HL-60 (cell line): ENCODE data around the gene AK5.

ENCODE experiments used
- DNase-seq, 2 experiments: peaks; one replicate each; pipeline ENCODE4 v3.0.0-alpha.2; 2010 to 2020; ENCODE audit warnings: low read depth in 1 of 2, low spot score in 1 of 2
- H3K27ac ChIP-seq: fragments of 250-450 bp; sonication (Bioruptor Pico); replicated peaks from 2 replicates; pipeline ENCODE4 v1.5.1; 2020; ENCODE audit warnings: mild to moderate bottlenecking, moderate library complexity
- H3K27me3 ChIP-seq: fragments of 250-450 bp; sonication (Bioruptor Pico); 2 replicates; pipeline ENCODE4 v1.5.1; 2021; ENCODE audit warnings: mild to moderate bottlenecking, moderate library complexity; ENCODE audit not compliant: insufficient read depth, poor library complexity, severe bottlenecking
- H3K4me3 ChIP-seq: replicated peaks from 2 replicates; pipeline ENCODE4 v1.5.1; 2011; ENCODE audit warnings: mild to moderate bottlenecking, control low read depth, low read length; ENCODE audit not compliant: insufficient read depth
- GABPA ChIP-seq: IDR thresholded peaks from 2 replicates; pipeline ENCODE4 v1.6.1; 2012; ENCODE audit warnings: low read depth
- POLR2AphosphoS5 ChIP-seq: IDR thresholded peaks from 2 replicates; pipeline ENCODE4 v1.6.1; 2012; ENCODE audit warnings: low read depth
- SPI1 ChIP-seq: IDR thresholded peaks from 2 replicates; pipeline ENCODE4 v1.6.1; 2012; ENCODE audit warnings: low read depth, mild to moderate bottlenecking, borderline replicate concordance
- TF ChIP-seq, protein P1 (sequence below): IDR thresholded peaks from one replicate; pipeline ENCODE4 v1.5.1; 2011; ENCODE audit warnings: low read length, control low read depth, inconsistent platforms; ENCODE audit not compliant: insufficient read depth
- TF ChIP-seq, protein P2 (sequence below): IDR thresholded peaks from 2 replicates; pipeline ENCODE4 v1.6.1; 2012; ENCODE audit warnings: low read depth; ENCODE audit not compliant: insufficient replicate concordance

Gene AK5

DNA sequence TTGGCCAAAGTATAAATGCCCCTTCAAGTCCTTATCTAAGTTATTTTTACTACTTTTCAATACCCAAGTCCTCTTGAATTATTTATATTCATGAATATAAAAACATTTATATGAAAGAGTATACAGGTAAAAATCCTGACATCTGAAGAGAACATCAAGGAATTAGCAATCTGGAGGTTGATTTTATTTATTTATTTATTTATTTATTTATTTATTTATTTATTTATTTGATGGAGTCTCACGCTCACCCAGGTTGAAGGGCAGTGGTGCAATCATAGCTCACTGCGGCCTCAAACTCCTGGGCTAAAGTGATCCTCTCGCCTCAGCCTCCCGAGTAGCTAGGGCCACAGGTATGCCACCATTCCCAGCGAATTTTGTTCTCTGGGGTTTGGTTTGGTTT, 307.4 kb downstream of the AK5 start:
- Histone ChIP-seq H3K27me3 (no peaks in the 10 kb centered on the region), H3K4me3 (no peak overlapping the region), H3K27ac (no peak overlapping the region)
- DNase-seq: no peak
- no peak for TF ChIP-seq SPI1
- TF ChIP-seq POLR2AphosphoS5: no peak
- TF ChIP-seq, protein P1, sequence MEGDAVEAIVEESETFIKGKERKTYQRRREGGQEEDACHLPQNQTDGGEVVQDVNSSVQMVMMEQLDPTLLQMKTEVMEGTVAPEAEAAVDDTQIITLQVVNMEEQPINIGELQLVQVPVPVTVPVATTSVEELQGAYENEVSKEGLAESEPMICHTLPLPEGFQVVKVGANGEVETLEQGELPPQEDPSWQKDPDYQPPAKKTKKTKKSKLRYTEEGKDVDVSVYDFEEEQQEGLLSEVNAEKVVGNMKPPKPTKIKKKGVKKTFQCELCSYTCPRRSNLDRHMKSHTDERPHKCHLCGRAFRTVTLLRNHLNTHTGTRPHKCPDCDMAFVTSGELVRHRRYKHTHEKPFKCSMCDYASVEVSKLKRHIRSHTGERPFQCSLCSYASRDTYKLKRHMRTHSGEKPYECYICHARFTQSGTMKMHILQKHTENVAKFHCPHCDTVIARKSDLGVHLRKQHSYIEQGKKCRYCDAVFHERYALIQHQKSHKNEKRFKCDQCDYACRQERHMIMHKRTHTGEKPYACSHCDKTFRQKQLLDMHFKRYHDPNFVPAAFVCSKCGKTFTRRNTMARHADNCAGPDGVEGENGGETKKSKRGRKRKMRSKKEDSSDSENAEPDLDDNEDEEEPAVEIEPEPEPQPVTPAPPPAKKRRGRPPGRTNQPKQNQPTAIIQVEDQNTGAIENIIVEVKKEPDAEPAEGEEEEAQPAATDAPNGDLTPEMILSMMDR: no peak
- TF ChIP-seq, protein P2, sequence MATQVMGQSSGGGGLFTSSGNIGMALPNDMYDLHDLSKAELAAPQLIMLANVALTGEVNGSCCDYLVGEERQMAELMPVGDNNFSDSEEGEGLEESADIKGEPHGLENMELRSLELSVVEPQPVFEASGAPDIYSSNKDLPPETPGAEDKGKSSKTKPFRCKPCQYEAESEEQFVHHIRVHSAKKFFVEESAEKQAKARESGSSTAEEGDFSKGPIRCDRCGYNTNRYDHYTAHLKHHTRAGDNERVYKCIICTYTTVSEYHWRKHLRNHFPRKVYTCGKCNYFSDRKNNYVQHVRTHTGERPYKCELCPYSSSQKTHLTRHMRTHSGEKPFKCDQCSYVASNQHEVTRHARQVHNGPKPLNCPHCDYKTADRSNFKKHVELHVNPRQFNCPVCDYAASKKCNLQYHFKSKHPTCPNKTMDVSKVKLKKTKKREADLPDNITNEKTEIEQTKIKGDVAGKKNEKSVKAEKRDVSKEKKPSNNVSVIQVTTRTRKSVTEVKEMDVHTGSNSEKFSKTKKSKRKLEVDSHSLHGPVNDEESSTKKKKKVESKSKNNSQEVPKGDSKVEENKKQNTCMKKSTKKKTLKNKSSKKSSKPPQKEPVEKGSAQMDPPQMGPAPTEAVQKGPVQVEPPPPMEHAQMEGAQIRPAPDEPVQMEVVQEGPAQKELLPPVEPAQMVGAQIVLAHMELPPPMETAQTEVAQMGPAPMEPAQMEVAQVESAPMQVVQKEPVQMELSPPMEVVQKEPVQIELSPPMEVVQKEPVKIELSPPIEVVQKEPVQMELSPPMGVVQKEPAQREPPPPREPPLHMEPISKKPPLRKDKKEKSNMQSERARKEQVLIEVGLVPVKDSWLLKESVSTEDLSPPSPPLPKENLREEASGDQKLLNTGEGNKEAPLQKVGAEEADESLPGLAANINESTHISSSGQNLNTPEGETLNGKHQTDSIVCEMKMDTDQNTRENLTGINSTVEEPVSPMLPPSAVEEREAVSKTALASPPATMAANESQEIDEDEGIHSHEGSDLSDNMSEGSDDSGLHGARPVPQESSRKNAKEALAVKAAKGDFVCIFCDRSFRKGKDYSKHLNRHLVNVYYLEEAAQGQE: no peak
- TF ChIP-seq GABPA: no peak

DNA sequence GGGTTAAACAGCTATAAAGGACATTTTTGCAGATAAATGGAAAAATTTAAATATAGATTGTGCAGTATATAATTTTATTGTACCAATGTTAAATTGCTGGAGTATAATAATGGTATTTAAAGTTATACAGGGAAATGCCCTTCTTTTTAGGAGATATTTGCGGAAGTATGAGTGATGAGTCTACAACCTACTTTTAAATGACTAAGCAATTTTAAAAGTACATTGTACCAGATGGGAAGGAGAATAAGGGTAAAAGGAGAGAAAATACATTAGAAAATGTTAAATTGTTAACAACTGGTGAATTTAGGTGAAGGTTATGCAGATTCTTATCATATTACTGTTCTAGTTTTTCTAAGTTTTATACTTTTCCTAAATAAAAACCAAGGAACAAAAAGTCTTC, 308.8 kb downstream of the AK5 start:
- TF ChIP-seq SPI1 (no peak), POLR2AphosphoS5 (no peak)
- Histone ChIP-seq H3K4me3 (no peak overlapping the region), H3K27me3 (no peaks in the 10 kb centered on the region), H3K27ac (peak overlapping the region; percentile 65)
- DNase-seq: no peak

DNA sequence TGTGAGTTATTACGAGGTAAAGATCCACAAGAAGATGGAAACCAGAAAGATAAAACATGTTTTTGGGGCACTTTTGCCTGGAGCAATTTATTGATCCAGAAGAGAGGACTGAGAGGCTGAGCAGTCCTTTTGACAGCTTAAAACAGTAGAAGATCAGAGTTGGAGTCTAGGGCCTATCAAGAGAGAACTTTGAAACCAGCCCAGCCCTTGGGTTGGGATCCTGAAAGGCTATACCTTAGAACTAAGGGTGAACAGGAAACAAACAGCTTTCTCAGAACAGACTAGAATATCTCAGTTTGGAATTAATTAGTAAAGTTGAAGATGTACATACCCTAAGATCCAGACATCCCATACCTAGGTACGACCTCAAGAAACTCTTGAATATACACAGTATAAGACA, 311.1 kb downstream of the AK5 start:
- no peak for TF ChIP-seq POLR2AphosphoS5
- TF ChIP-seq, protein P1: no peak
- TF ChIP-seq GABPA: no peak
- TF ChIP-seq, protein P2: no peak
- no peak for TF ChIP-seq SPI1
- H3K27me3 ChIP-seq: no peaks in the 10 kb centered on the region
- no peak overlapping the region for H3K4me3 ChIP-seq
- no peak for DNase-seq
- H3K27ac ChIP-seq: 0 out of 2 replicates have a peak overlapping the region, but pooled peaks have one; percentile 3

DNA sequence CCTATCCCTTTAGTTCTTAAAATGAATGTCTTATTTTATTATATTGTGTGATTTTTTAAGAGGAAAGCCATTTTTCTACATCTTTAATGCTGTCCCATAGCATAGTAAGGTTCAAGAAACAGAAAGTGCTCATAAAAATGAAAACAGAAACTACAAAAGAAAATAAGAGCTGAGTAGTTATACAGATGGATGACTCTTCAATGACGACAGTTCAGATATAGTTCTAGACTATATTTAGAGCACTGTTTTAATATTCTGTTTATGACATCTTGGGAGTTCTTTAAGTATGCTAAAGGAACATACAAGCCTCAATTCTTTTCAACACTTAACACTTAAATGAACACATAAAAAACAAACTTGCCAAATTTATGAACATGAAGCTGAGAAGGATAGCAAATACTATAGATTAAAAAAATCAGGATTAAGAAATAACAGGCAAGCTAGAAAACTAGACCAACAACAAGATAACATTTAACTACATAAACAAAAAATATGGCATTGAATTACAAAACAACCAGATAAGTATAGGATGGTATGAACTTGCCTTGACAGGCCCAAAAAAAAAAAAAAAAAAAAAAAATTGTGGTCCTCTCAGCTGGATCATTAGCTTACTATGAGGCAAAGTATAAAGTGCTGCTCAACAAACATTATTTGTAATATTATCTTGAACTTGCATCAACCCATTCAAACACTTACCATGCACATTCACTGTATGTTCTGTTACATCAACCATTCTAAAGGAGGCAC, 312.7 kb downstream of the AK5 start:
- TF ChIP-seq SPI1 (no peak), POLR2AphosphoS5 (no peak), GABPA (no peak)
- TF ChIP-seq, protein P1: no peak
- TF ChIP-seq, protein P2: no peak
- no peak overlapping the region for H3K4me3 ChIP-seq
- no peak for DNase-seq
- no peaks in the 10 kb centered on the region for H3K27me3 ChIP-seq
- no peak overlapping the region for H3K27ac ChIP-seq
